NB4 (cell line): ENCODE results near the gene ARHGAP35.

Experiments used
- DNase-seq: peaks from one replicate; pipeline ENCODE4 v3.0.0; 2010; ENCODE audit warnings: low read depth
- H3K4me3 ChIP-seq: one replicate; pipeline ENCODE4 v1.5.1; 2011; ENCODE audit warnings: mild to moderate bottlenecking, low read depth, low read length, moderate library complexity
- CTCF ChIP-seq: IDR thresholded peaks from one replicate; pipeline ENCODE4 v1.5.1; 2012; ENCODE audit warnings: low read depth, low read length
- MAX ChIP-seq: IDR thresholded peaks from 2 replicates; pipeline ENCODE4 v1.6.1; 2011; ENCODE audit warnings: low read depth, low read length
- MYC ChIP-seq: IDR thresholded peaks from 2 replicates; pipeline ENCODE4 v1.6.1; 2011; ENCODE audit warnings: low read depth, low read length
- POLR2A ChIP-seq: IDR thresholded peaks from 2 replicates; pipeline ENCODE4 v1.6.1; 2011; ENCODE audit warnings: mild to moderate bottlenecking; ENCODE audit not compliant: insufficient read length; ENCODE audit errors: extremely low read depth

The ARHGAP35 gene

GRCh38 chr19:46840498-46840942 lies 20.3 kb upstream of the ARHGAP35 start:
- no peak overlapping the region for H3K4me3 ChIP-seq
- TF ChIP-seq MYC (peak; percentile 52; the same call in 1 of the 2 replicates), CTCF (peak; percentile 100), MAX (peak; percentile 79), POLR2A (no peak)
- DNase-seq, result peak; percentile 92

GRCh38 chr19:46841458-46842083 lies 19.2 kb upstream of the ARHGAP35 start:
- no peak for DNase-seq
- H3K4me3 ChIP-seq, result no peak overlapping the region
- no peak for TF ChIP-seq MYC
- TF ChIP-seq POLR2A, result no peak
- TF ChIP-seq CTCF, result no peak
- no peak for TF ChIP-seq MAX

GRCh38 chr19:46842791-46843190 lies 18.0 kb upstream of the ARHGAP35 start:
- TF ChIP-seq MYC (no peak), CTCF (no peak), MAX (no peak), POLR2A (no peak)
- DNase-seq, result no peak
- no peak overlapping the region for H3K4me3 ChIP-seq

- no peak overlapping the region for H3K4me3 ChIP-seq
- DNase-seq, result no peak
- no peak for TF ChIP-seq CTCF
- TF ChIP-seq MYC, result no peak
- TF ChIP-seq MAX, result no peak
- TF ChIP-seq POLR2A, result no peak
Measured at GRCh38 chr19:46844067-46844489, 16.7 kb upstream of the ARHGAP35 start.

- H3K4me3 ChIP-seq, result no peak overlapping the region
- no peak for DNase-seq
- TF ChIP-seq POLR2A, result no peak
- no peak for TF ChIP-seq CTCF
- no peak for TF ChIP-seq MAX
- TF ChIP-seq MYC, result no peak
Measured at GRCh38 chr19:46845959-46846459, 14.8 kb upstream of the ARHGAP35 start.

- H3K4me3 ChIP-seq, result no peak overlapping the region
- DNase-seq, result no peak
- no peak for TF ChIP-seq MAX
- TF ChIP-seq POLR2A, result no peak
- TF ChIP-seq MYC, result no peak
- no peak for TF ChIP-seq CTCF
Measured at GRCh38 chr19:46847528-46847927, 13.3 kb upstream of the ARHGAP35 start.
